HFFc6 (cell line): ENCODE results near the gene TKTL1. TPM values are rescaled to one million over a fixed set of nuclear protein-coding genes. Genes with fewer than 3 reads are reported as not detected.

Experiments
- DNase-seq: peaks from one replicate; pipeline ENCODE4 v3.0.0-alpha.2; 2018
- H3K27ac Mint-ChIP-seq: 2 replicates; pipeline ENCODE4 v1.8.0; 2020; ENCODE audit warnings: mild to moderate bottlenecking, mixed read lengths
- H3K27me3 Mint-ChIP-seq: 2 replicates; pipeline ENCODE4 v1.8.0; 2021; ENCODE audit warnings: mild to moderate bottlenecking, moderate library complexity, mixed read lengths; ENCODE audit not compliant: insufficient read depth
- H3K36me3 Mint-ChIP-seq: 2 replicates; pipeline ENCODE4 v1.8.0; 2021; ENCODE audit warnings: low read depth, mixed read lengths
- H3K4me1 Mint-ChIP-seq: 2 replicates; pipeline ENCODE4 v1.8.0; 2020; ENCODE audit warnings: low read depth, mixed read lengths
- H3K4me3 Mint-ChIP-seq: 2 replicates; pipeline ENCODE4 v1.8.0; 2020; ENCODE audit warnings: mild to moderate bottlenecking, moderate library complexity, mixed read lengths
- H3K9me3 Mint-ChIP-seq: 2 replicates; pipeline ENCODE4 v1.8.0; 2020; ENCODE audit warnings: mild to moderate bottlenecking, mixed read lengths
- total RNA-seq, 6 experiments: library from RNA; stranded (reverse); fragmentation: NEBNext Ultra II Directional; extraction: Animal tissue kit (Norgen Biotek cat#: 25700); gene quantifications; 2 replicates in 1 of 6; 3 replicates in 5 of 6; pipeline ENCODE4 v1.2.3, GENCODE V29; 2021
- TF ChIP-seq, protein P1 (sequence below): fragments of 200-600 bp; sonication (generic); IDR thresholded peaks from 2 replicates; pipeline ENCODE4 v1.5.0; 2021; ENCODE audit warnings: antibody characterized with exemption, mild to moderate bottlenecking

TKTL1 gene
- total RNA-seq, 6 experiments from 2014 or later: not detected

DNA sequence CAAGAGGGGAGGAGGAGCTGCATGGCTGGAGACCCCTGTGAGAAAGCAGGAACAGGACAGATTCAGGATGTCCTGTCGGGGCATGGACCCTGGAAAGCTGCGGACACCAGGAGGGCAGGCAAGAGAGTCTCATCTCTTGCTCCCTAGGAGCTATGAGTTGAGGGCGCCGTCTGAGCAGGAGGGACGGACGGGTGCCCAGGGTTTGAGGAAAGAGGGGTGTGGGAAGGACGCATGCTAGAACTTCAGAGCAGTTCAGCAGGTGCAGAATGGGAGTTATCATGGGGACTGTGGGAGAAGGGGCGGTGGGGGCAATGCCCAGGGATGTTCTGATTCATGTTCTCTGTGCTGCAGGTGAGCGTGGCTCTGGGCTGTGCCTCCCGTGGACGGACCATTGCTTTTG is 24.8 kb downstream of the TKTL1 start:
- Mint-ChIP-seq H3K4me1 (peaks cover 5% of the 10 kb centered on the region; the same call in 1 of the 2 replicates), H3K4me3 (no peak overlapping the region), H3K27ac (no peak overlapping the region), H3K27me3 (peaks cover 31% of the 10 kb centered on the region), H3K36me3 (no peaks in the 10 kb centered on the region), H3K9me3 (no peaks in the 10 kb centered on the region)
- no peak for DNase-seq
- TF ChIP-seq, protein P1, sequence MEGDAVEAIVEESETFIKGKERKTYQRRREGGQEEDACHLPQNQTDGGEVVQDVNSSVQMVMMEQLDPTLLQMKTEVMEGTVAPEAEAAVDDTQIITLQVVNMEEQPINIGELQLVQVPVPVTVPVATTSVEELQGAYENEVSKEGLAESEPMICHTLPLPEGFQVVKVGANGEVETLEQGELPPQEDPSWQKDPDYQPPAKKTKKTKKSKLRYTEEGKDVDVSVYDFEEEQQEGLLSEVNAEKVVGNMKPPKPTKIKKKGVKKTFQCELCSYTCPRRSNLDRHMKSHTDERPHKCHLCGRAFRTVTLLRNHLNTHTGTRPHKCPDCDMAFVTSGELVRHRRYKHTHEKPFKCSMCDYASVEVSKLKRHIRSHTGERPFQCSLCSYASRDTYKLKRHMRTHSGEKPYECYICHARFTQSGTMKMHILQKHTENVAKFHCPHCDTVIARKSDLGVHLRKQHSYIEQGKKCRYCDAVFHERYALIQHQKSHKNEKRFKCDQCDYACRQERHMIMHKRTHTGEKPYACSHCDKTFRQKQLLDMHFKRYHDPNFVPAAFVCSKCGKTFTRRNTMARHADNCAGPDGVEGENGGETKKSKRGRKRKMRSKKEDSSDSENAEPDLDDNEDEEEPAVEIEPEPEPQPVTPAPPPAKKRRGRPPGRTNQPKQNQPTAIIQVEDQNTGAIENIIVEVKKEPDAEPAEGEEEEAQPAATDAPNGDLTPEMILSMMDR: no peak

DNA sequence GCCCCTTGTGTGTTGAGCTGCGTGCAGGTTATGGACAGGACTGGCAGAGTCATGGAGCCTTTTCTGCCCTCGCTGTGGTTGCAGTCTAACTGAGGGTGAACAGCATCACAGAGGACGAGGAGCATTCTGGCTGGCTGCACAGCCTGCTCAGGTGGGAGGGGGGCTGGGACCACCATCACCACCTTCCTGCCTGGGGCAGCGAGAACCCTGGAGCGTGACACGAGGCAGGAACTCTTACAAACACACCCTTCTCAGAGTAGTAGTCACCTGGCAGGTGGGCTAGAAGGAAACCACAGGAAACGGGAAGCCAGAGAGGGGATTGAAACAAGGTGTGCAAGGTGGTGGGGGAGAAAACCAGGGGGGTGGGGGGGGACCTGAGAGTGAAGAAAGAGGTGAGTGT is 25.6 kb downstream of the TKTL1 start:
- DNase-seq: no peak
- H3K4me3 Mint-ChIP-seq: no peak overlapping the region
- peaks cover 31% of the 10 kb centered on the region for H3K27me3 Mint-ChIP-seq
- no peak overlapping the region for H3K27ac Mint-ChIP-seq
- no peaks in the 10 kb centered on the region for H3K36me3 Mint-ChIP-seq
- H3K9me3 Mint-ChIP-seq: no peaks in the 10 kb centered on the region
- TF ChIP-seq, protein P1: no peak
- H3K4me1 Mint-ChIP-seq: peaks cover 8% of the 10 kb centered on the region; the same call in 1 of the 2 replicates

DNA sequence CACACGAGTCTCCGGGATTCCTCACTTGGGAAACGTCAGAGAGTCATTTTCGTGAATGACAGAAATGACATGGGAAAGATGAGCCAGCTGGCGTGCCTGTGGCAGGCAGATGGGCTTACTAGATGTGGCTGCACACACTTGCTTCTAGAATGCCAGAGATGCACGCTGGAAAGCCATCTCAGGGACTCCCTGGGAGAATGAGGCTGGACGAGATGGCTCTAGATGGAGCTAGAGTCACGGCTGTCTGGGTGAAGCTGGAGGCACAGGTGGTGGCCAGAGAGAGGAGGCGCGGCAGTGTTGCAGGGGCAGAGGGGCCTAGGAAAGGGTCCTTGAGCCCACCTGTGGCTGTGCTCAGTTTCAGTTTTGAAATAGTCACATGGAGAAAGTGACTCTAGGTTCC is 26.0 kb downstream of the TKTL1 start:
- no peaks in the 10 kb centered on the region for H3K36me3 Mint-ChIP-seq
- H3K4me1 Mint-ChIP-seq: peaks cover 8% of the 10 kb centered on the region; the same call in 1 of the 2 replicates
- no peak overlapping the region for H3K4me3 Mint-ChIP-seq
- peaks cover 32% of the 10 kb centered on the region for H3K27me3 Mint-ChIP-seq
- H3K9me3 Mint-ChIP-seq: no peaks in the 10 kb centered on the region
- TF ChIP-seq, protein P1: no peak
- H3K27ac Mint-ChIP-seq: no peak overlapping the region
- DNase-seq: peak; percentile 12

DNA sequence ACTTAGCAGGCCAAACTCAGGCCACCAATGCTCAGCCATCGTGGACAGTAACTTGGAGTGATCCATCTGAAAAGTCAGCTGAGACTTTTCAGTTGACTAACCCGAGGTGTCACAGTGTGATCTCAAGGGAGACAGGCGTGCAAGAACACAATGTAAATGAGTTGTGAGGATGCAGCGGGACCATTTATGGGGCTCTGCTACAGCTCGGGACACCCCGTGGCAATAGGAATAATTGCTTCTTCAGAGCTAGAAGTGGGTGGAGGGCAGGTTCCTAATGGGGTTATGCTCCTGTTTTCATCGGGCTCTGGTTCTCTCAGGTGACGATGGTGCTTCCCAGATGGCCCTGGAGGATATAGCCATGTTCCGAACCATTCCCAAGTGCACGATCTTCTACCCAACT is 27.3 kb downstream of the TKTL1 start:
- peaks cover 19% of the 10 kb centered on the region for H3K4me1 Mint-ChIP-seq
- no peaks in the 10 kb centered on the region for H3K9me3 Mint-ChIP-seq
- no peaks in the 10 kb centered on the region for H3K36me3 Mint-ChIP-seq
- no peak for DNase-seq
- no peak overlapping the region for H3K27ac Mint-ChIP-seq
- H3K4me3 Mint-ChIP-seq: no peak overlapping the region
- H3K27me3 Mint-ChIP-seq: peaks cover 38% of the 10 kb centered on the region
- TF ChIP-seq, protein P1: no peak

DNA sequence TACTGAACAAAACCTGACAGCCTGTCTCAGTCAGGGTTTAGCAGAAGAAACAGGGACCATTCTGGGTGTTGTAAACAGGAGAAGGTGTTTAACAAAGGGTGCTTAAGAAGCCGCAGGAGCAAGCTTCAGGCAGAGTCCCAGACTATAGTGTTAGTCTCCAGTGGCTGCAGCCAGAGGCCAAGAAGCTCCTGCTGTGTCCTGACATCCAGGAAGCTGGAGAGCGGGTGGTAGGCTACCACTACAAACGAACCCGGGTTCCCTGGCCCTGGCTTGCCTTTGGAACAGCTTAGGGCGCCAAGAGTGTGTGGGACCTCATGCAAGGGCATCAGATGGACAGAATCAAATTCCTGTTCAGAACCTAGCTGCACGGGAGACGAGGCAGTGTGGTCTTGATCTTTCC is 27.9 kb downstream of the TKTL1 start:
- Mint-ChIP-seq H3K4me3 (no peak overlapping the region), H3K4me1 (peaks cover 19% of the 10 kb centered on the region), H3K9me3 (no peaks in the 10 kb centered on the region), H3K27me3 (peaks cover 39% of the 10 kb centered on the region), H3K27ac (no peak overlapping the region), H3K36me3 (no peaks in the 10 kb centered on the region)
- TF ChIP-seq, protein P1: no peak
- DNase-seq: no peak

DNA sequence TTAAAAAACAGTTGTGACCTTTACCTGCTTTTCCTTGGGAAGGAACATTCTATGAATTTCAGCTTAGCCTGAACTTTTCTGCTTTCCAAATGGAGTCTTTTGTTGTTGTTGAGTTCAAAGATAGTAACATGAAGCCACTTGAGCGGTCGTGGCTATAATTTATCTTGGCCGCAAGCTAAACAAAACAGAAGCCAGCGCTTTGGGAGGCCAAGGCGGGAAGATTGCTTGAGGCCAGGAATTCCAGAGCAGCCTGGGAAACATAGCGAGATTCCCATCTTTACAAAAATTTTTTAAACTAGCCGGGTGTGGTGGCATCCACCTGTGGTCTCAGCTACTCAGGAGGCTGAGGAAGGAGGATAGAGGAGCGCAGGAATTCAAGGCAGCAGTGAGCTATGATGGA is 29.9 kb downstream of the TKTL1 start:
- Mint-ChIP-seq H3K27ac (no peak overlapping the region), H3K4me3 (no peak overlapping the region), H3K9me3 (no peaks in the 10 kb centered on the region), H3K4me1 (peaks cover 26% of the 10 kb centered on the region), H3K36me3 (no peaks in the 10 kb centered on the region), H3K27me3 (peaks cover 29% of the 10 kb centered on the region)
- DNase-seq: no peak
- TF ChIP-seq, protein P1: no peak
